Caco-2 (cell line): ENCODE measurements around the gene ANKRD63. TPM values are rescaled to one million over a fixed set of nuclear protein-coding genes. Genes with fewer than 3 reads are reported as not detected.

Experiments used
- BruUV-seq: library from RNA; stranded (reverse); fragments of 400-500 nt; replicated peaks from 2 replicates; lab custom pipeline; 2021; lab: Mats Ljungman, UMichigan
- CTCF ChIA-PET: fragments of 300-600 bp; sonication (Branson Sonifier 250); formaldehyde crosslinking; loops from one replicate; lab custom pipeline; 2022; ENCODE audit warnings: antibody characterized with exemption; lab: Charles Lee
- POLR2A ChIA-PET: fragments of 300-600 bp; sonication (Branson Sonifier 250); formaldehyde crosslinking; loops from one replicate; lab custom pipeline; 2022; ENCODE audit warnings: antibody characterized with exemption; lab: Charles Lee
- DNase-seq, 2 experiments: peaks; one replicate each; pipeline versions ENCODE4 v3.0.0 to v3.0.0-alpha.2; 2020 to 2022
- H3K27me3 ChIP-seq: replicated peaks from 2 replicates; pipeline ENCODE4 v1.6.0; 2011; ENCODE audit warnings: low read length; ENCODE audit not compliant: control insufficient read depth, insufficient read depth
- H3K36me3 ChIP-seq: 2 replicates; pipeline ENCODE4 v1.5.1; 2011; ENCODE audit warnings: low read length; ENCODE audit not compliant: control insufficient read depth, insufficient read depth
- H3K4me1 ChIP-seq: fragments of 250-450 bp; sonication (Bioruptor Pico); 2 replicates; pipeline ENCODE4 v1.5.1; 2020; ENCODE audit warnings: mild to moderate bottlenecking
- H3K4me3 ChIP-seq: 2 replicates; pipeline ENCODE4 v1.5.1; 2011; ENCODE audit warnings: low read depth, mild to moderate bottlenecking, control low read depth, low read length
- H3K9me3 ChIP-seq: fragments of 250-450 bp; sonication (Bioruptor Pico); 2 replicates; pipeline ENCODE4 v1.5.1; 2020; ENCODE audit warnings: mild to moderate bottlenecking, moderate library complexity
- H3K27ac Mint-ChIP-seq: one replicate; pipeline ENCODE4 v1.8.0; 2022; ENCODE audit warnings: mixed read lengths; ENCODE audit not compliant: unreplicated experiment
- H3K27me3 Mint-ChIP-seq: one replicate; pipeline ENCODE4 v1.8.0; 2022; ENCODE audit warnings: mixed read lengths; ENCODE audit not compliant: insufficient read depth, unreplicated experiment
- H3K36me3 Mint-ChIP-seq: one replicate; pipeline ENCODE4 v1.8.0; 2022; ENCODE audit warnings: mild to moderate bottlenecking, mixed read lengths; ENCODE audit not compliant: insufficient read depth, unreplicated experiment
- H3K4me1 Mint-ChIP-seq: one replicate; pipeline ENCODE4 v1.8.0; 2022; ENCODE audit warnings: low read depth, mixed read lengths; ENCODE audit not compliant: unreplicated experiment
- H3K4me3 Mint-ChIP-seq: one replicate; pipeline ENCODE4 v1.8.0; 2022; ENCODE audit warnings: mild to moderate bottlenecking, moderate library complexity, mixed read lengths; ENCODE audit not compliant: unreplicated experiment
- H3K9me3 Mint-ChIP-seq: one replicate; pipeline ENCODE4 v1.8.0; 2022; ENCODE audit warnings: mixed read lengths; ENCODE audit not compliant: unreplicated experiment
- CTCF ChIP-seq, 2 experiments: fragments of 200-600 bp in 1 of 2; IDR thresholded peaks; 1 replicate in 1 of 2; 2 replicates in 1 of 2; pipeline versions ENCODE4 v1.5.1 to v1.8.0; 2011 to 2022; ENCODE audit warnings: antibody characterized with exemption in 1 of 2, control low read depth in 1 of 2, inconsistent platforms in 1 of 2, low read depth in 1 of 2, low read length in 1 of 2, mild to moderate bottlenecking in 1 of 2, moderate library complexity in 1 of 2; ENCODE audit not compliant: insufficient read depth in 1 of 2, severe bottlenecking in 1 of 2, unreplicated experiment in 1 of 2
- intact Hi-C: fragments of 100-400 bp; cut with micrococcal nuclease; formaldehyde crosslinking; loops from one replicate; pipeline ENCODE4 v1.10.0; 2022; ENCODE audit not compliant: unreplicated experiment
- total RNA-seq: library from RNA; stranded (reverse); gene quantifications from 2 replicates; pipeline ENCODE4 v1.2.3, GENCODE V29; 2022

The ANKRD63 gene
- total RNA-seq, 1 experiment from 2014 or later: 0.79 TPM

GRCh38 chr15:40249477-40250303, 33.2 kb downstream of the ANKRD63 start:
- CTCF ChIA-PET: no interaction called here
- BruUV-seq: no TSS peak
- no peak overlapping the region for H3K27ac Mint-ChIP-seq

GRCh38 chr15:40248006-40248783, 34.7 kb downstream of the ANKRD63 start:
- Mint-ChIP-seq H3K27ac (no peak overlapping the region), H3K27me3 (no peaks in the 10 kb centered on the region), H3K9me3 (no peaks in the 10 kb centered on the region), H3K36me3 (peaks cover 4% of the 10 kb centered on the region), H3K4me1 (peaks cover 7% of the 10 kb centered on the region), H3K4me3 (no peak overlapping the region)
- no TSS peak for BruUV-seq
- no peaks in the 10 kb centered on the region for H3K9me3 ChIP-seq
- intact Hi-C loops: no loop called here
- ChIA-PET POLR2A (no interaction called here), CTCF (no interaction called here)
- no peaks in the 10 kb centered on the region for H3K27me3 ChIP-seq
- no peak overlapping the region for H3K4me3 ChIP-seq
- H3K36me3 ChIP-seq: no peaks in the 10 kb centered on the region
- no peak for TF ChIP-seq CTCF (IDR thresholded peaks at IDR 0.05; ENCODE audit: insufficient read depth in 1 of 2, low read depth in 1 of 2, low read length in 1 of 2, severe bottlenecking in 1 of 2, unreplicated experiment in 1 of 2)
- H3K4me1 ChIP-seq: peaks cover 27% of the 10 kb centered on the region
- DNase-seq: peak in 1 of 2 experiments; percentile 24

More at GRCh38 chr15:40249477-40250303, 33.2 kb downstream of the ANKRD63 start:
- no peak overlapping the region for H3K4me3 ChIP-seq
- no peak for DNase-seq
- intact Hi-C loops: no loop called here
- Mint-ChIP-seq H3K4me1 (peaks cover 15% of the 10 kb centered on the region), H3K27me3 (no peaks in the 10 kb centered on the region), H3K4me3 (no peak overlapping the region), H3K9me3 (no peaks in the 10 kb centered on the region), H3K36me3 (peaks cover 4% of the 10 kb centered on the region)
- H3K27me3 ChIP-seq: no peaks in the 10 kb centered on the region
- no peaks in the 10 kb centered on the region; the same call in 1 of the 2 replicates for H3K36me3 ChIP-seq
- H3K9me3 ChIP-seq: no peaks in the 10 kb centered on the region
- TF ChIP-seq CTCF (IDR thresholded peaks at IDR 0.05; ENCODE audit: insufficient read depth in 1 of 2, low read depth in 1 of 2, low read length in 1 of 2, severe bottlenecking in 1 of 2, unreplicated experiment in 1 of 2): no peak
- POLR2A ChIA-PET: no interaction called here
- H3K4me1 ChIP-seq: peaks cover 26% of the 10 kb centered on the region

- Mint-ChIP-seq H3K4me1 (peaks cover 7% of the 10 kb centered on the region), H3K27me3 (no peaks in the 10 kb centered on the region), H3K36me3 (no peaks in the 10 kb centered on the region), H3K27ac (no peak overlapping the region), H3K9me3 (no peaks in the 10 kb centered on the region), H3K4me3 (no peak overlapping the region)
- Histone ChIP-seq H3K4me3 (no peak overlapping the region), H3K36me3 (no peaks in the 10 kb centered on the region), H3K4me1 (peaks cover 27% of the 10 kb centered on the region), H3K27me3 (no peaks in the 10 kb centered on the region), H3K9me3 (no peaks in the 10 kb centered on the region)
- TF ChIP-seq CTCF (IDR thresholded peaks at IDR 0.05; ENCODE audit: insufficient read depth in 1 of 2, low read depth in 1 of 2, low read length in 1 of 2, severe bottlenecking in 1 of 2, unreplicated experiment in 1 of 2): no peak
- intact Hi-C loops: no loop called here
- DNase-seq: peak in 1 of 2 experiments; percentile 9
- ChIA-PET CTCF (no interaction called here), POLR2A (no interaction called here)
- no TSS peak for BruUV-seq
These were observed 35.4 kb downstream of the ANKRD63 start for GRCh38 chr15:40247406-40247971.
